Stomach (tissue), 4 donors: Measurements from ENCODE around the gene PKP1.

Experiments used
- CTCF ChIP-seq, 7 experiments: fragments of 450-650 bp in 4 of 7; fragments of 200-600 bp in 3 of 7; sonication (generic) in 3 of 7; IDR thresholded peaks; one replicate each; pipeline ENCODE4 v1.5.1; 2016 to 2019; ENCODE audit warnings: antibody characterized with exemption in 7 of 7, control low read depth in 2 of 7, mild to moderate bottlenecking in 1 of 7
- POLR2AphosphoS5 ChIP-seq, 3 donors: sonication (generic); formaldehyde crosslinking; IDR thresholded peaks; one replicate each; pipeline ENCODE4 v1.6.1; 2016; ENCODE audit warnings: antibody characterized with exemption in 3 of 3

- no peak for TF ChIP-seq POLR2AphosphoS5 (IDR thresholded peaks at IDR 0.05)
- no peak for TF ChIP-seq CTCF (IDR thresholded peaks at IDR 0.05)
Measured at GRCh38 chr1:201265756-201266155, 17.6 kb upstream of the PKP1 start.
